Right renal cortex interstitium (tissue), 3 donors: ENCODE data around the gene TIMM17A. TPM values are rescaled to one million over a fixed set of nuclear protein-coding genes. Genes with fewer than 3 reads are reported as not detected.
A peak's percentile ranks its signal among the peaks of the same experiment; 100 is the strongest.

Source experiments
- DNase-seq, 3 donors: peaks; one replicate each; pipeline ENCODE4 v3.0.0-alpha.2; 2013; ENCODE audit warnings: low read depth in 3 of 3, low spot score in 2 of 3
- polyA plus RNA-seq, 3 donors: library from polyadenylated mRNA; unstranded; fragments of 120-200 nt; gene quantifications; one replicate each; pipeline ENCODE4 v1.2.1, GENCODE V29; 2013; ENCODE audit not compliant: insufficient read length in 3 of 3

TIMM17A gene
- polyA plus RNA-seq, result 10 to 100 TPM; 66.6 to 70.6 (median 69.5) TPM

DNA sequence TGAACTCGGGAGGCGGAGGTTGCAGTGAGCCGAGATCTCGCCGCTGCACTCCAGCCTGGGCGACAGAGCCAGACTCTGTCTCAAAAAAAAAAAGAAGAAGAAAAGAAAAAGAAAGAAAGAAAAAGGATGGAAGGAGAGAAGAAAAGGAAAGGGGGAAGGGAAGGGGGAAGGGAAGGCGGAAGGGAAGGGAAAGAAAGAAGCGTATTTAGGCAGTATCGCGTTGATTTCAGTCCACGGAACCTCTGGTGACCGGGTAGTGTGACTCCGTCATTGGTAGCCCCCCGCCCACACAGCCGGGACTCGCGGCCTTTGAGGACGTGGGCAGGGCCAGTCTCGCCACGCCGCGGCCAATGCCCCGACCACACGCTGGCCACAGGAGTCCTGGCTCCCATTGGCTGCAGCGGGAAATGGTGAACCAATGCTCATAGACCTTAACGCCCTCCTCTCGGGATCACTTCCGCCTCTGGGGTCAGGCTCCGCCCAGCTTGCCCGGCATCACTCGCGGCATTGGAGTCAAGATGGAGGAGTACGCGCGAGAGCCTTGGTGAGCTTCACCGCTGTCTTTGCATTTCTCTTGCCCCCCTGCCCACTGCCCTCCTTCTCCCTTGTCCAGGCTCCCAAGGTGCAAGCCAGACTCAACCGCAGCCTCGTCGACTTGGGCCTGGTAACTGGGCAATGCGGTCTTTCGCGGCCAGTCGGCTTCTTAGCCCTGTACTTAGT, at the start of gene TIMM17A:
TIMM17A (plus strand) TSS at position 495 of the 720 bp plus-strand sequence; CDS start at position 519, 24 bp downstream.
- peak; percentile 89 to 97 (median 94) for DNase-seq

DNA sequence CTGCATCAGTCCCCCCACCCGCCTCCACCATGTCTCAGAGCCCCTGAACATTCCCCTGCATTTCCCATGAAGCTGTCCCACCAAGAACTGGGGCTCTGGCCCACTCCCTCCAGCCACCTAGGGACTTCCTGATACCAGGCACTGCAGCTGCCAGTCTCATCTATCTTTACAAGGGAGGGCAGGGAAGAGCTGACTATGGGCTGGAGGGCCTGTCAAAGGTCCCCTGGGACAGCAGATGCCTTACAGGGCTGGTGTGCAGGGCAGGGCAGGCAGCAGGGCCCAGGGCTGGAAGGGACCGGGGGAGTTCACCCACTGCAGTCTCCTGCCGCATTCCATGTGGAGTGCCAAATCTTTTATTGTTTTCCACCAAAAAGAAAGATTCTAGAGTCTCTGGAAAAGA, 49.0 kb upstream of the TIMM17A start:
- DNase-seq, result no peak

DNA sequence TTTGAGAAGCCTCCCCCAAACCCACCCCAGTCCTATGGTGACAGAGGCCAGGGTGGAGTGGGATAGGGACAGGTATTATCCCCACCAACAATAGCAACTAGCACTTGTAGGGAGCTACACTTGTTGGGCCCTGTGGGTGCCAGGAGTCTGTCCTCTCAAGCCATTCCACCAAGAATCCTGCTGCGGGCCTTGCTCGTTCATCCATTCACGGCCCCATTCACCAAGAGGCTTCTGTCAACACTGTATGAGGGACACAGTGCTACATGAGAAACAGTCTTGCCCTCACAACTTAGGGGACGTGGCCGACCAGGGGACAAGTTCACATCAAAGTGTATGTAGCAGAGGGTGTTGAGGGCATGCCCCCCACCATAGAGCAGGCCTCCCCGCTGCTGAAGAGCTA, 47.7 kb upstream of the TIMM17A start:
- no peak for DNase-seq

DNA sequence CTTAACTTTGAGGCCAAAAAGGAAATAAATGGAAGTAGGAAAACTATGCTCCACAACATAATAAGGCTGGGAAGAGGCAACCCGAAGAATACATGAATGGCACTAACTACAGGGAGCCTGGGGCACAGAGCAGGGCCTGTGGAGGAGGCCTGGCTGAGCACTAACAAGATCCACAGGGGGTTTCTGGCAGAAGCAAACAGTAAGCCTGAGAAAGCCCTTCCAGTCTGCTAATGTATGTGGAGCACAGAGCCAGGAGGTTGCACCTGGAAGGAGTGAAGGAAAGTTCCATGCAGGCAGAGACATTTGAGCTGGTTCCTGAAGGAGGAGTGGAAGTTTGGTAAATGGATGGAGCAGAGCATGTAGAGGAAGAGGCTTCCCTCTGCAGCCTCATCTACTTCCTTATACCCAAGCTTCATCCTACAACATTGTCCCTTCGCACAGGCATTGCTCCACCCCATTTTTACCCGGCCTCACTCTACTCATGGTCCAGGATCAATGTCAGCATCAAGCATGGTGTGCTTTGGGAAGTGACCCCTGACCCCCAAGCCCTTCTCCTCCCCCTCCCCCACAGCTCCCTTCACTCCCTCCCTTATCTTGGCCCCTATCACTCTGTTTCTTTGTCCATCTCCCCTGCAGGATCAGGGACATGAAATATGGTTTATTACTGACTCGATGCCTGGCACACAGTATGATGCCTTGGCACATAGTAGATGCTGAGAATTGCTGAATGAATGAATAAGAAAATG, 43.3 kb upstream of the TIMM17A start:
- no peak for DNase-seq

DNA sequence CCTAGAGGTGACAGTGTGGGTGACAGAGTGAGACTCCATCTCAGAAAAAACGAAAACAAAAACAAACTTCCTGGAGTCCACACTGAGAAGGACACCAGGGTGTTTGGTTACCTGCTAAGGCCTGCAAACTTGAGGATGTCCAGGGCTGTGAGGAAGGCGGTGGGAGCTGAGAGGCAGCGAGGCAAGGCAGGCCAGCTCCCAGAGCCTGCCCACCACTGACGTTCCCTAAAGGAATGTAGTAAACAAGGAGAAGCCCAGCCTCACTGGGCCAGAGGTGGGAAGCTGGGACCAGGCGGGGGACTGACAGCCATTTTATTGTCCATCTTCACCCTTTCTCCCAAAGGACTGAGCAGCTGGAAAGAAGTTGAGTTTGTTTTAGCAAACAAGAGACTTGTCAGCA, 42.5 kb upstream of the TIMM17A start:
- peak in 1 of 3 donors; percentile 47 for DNase-seq

DNA sequence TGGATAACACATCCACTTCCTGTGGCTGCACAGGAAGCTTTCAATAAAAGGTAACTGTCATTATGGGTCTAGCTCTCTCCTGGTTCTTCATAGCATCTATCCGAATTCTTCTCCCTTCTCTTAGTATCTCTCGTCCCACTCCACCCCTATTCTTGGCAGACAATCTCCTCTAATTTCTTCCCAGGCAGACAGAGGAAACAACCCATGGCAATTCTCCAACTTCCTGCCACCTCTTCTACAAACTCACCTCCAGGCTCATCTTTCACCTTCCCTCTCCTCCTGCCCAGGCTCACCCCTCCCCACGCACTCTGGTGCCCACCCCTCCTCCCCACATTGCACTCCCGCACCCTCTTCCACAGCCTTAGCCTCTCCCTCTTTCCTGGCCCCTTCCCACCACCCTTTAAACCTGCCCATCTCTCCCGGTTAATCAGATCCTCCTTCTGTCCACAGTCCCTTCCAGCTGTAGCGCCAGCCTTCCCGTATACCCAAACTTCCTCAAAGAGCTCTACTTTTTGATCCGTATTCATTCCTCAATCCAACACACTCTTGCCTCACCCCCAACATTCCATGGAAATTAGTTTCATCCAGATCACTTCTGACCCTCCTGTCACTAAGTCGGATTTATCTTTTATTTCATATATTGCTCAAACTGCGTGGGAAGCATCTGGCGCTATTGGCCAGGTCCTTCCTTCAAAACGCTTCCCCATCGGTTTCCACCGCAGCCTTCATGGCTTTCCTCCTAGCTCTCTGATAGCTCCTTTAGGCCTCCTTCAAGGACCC, 40.7 kb upstream of the TIMM17A start:
- DNase-seq, result no peak

DNA sequence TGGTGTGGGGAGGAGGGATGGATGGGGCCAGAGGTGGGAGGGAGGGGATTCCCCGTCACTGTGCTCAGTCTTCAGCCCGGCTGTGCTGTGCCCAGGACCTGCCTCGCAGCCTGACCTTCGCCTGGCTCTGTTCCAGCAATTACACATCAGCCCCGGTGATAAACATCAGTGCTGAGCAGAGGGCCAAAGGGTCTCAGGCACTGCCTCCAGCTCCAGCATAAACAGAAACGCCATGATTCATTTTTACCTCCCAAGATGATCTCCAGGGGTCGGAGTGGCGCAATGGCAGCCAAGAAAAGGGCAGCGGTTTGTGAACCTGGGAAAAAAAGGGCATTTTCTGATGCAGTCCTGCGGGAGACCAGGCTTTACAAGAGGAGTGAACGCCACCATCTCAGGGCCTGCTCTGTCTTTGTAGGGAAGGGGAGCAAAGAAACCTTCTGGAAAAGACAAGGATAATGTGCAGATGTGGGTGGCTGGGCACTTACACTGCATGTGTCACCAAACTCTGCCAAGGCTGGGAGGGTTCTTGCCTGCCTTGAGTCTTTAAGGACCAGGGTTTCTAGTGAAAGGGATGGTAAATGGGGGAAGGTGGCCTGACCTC, 38.6 kb upstream of the TIMM17A start:
- DNase-seq, result peak in 1 of 3 donors; percentile 76

DNA sequence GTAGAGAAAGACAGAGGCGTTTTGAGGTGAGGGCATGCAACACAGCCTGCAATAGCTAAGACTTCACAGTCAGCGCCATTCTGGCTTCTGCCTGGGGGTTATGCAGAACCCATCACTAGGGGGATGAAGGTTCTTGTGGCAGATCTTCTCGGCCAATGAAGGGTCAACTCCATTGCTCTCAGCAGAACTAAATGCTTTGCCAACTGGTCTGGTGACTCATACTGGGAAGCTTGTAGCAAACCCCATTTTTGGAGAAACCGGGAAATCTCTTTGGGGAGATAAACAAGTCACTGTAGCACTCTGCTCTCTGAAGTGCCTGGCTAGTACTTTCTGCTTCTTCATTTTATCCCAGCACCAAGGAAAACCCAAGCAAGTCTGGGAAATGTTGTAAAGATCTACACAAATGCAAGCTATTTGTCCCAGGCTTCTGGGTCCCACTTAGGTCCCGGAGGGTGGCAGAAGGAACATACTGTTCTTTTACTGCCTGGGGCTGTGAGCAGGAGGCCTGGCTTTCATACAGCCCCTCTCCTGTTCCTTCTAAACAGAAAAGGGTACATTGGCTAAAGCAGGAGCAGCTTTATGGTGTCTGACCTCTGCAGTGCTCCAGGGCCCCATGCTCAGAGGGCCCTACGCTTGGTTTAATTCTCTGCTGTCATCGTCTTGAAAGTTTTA, 37.8 kb upstream of the TIMM17A start:
- DNase-seq, result no peak

DNA sequence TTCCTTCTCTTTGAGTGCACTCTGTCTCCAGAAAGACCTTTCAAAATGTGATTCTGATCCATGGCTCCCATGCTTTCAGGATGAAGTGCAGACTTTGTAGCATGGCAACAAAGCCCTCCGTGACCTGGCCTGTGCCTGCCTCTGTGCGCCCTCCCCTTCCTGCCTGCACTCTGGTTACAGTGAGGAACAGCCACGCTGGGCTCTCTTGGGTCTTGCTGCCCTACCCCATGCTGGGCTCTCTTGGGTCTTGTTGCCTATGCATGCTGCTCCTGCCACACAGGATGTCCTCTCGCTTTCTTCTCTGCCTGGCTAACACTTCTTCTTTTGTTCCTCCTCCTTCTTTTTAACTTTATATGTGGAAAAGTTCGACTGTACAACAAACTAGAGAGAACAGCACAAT, 37.0 kb upstream of the TIMM17A start:
- no peak for DNase-seq

DNA sequence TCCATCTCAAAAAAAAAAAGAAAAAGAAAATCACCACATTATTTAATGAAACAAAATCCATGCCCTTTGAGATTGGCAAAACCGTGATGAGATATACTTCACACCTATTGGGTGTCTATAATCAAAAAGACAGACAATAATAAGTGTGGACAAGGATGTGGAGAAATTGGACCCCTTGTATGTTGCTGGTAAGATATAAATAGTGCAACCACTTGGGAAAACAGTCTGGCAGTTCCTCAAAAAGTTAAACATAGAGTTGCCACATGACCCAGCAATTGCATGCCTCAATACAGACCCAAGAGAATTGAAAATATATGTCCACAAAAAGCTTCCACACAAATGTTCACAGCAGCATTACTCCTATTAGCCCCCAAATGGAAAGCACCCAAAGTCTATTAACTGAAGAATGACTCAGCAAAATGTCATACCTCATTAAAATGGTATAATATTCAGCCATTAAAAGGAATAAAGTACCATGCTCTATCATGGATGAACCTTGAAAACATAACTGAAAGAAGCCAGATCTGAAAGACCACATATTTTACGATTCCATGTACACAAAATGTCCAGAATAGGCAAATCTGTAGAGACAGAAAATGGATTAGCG, 33.2 kb upstream of the TIMM17A start:
- no peak for DNase-seq

DNA sequence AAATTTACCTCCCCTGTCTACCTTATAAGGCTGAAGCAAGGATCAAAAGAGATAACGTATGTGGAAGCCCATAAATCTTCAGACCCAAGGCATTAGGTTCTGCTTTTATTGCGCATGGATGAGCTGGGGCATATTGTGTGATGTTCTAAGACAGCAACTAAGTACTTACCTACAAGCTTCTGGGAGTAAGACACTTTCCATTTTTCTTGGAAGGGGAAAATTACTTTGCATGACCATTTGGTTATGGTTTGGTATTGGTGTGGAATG, 30.1 kb upstream of the TIMM17A start:
- DNase-seq, result no peak

DNA sequence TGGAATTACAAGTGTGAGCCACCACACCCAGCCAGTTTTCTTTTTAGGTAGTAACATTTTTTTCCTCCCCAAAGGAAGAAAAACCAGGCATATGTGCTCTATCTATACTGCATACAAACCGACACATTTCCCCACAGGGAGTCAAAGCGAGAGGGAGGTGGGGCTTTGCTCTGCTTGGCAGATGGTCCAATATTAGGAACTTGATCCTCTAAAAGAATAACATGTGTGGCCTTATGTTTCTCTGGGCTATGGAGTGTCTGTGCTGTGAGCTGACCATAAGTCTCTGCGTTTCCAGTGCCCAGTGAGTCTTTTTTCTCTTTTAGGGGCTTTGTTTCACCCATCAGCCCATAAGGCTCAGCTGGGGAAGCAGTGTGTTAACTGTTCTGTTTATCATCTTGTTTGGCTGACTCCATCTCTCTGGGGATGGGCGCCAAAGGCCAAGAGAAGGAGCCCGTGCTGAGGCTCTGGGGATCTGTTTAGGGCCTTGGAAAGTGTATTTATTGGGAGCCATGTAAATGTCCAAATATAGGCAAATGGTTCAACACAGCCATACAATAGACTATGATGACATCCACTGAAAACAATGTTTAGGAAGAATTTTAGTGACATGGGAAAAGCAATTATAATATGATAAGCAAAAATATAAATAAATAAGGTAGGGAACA, 29.2 kb upstream of the TIMM17A start:
- DNase-seq, result no peak

DNA sequence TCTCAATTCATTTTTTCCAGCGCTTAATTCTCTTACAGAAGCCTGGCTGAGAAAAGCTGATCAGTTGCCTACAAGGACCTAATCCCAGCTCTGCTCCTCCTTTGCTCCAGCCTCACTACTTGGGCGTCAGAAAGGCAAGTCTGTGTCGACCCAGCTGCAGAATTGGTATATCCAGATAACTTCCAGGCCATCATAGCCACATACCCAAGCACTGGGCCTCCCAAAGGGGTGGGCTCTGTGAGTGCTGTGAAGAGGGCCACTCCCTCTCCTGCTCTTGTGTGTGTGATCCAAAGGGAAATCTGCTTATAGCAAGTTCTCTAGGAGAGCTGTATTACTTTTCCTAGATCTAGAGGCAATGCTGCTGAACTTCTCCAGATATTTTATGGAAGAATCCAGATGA, 27.0 kb upstream of the TIMM17A start:
- DNase-seq, result no peak

DNA sequence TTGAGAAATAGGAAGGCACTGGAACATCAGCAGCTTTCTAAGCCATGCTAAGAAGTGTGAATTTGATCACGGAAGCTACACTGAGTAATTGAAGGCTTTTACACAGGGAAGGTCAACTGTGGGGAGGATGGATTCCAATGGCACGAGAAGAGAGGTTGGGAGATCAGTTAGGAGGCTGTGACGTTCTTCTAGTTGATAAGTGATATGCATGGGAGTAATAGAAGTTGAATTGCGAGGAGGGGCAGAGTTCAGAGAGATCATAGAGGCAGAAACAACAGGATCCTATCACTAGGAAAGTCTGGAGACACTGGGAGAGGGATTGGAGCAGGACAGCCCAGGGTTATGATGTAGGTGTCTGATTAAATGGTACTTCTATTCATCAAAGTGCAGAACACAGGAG, 25.2 kb upstream of the TIMM17A start:
- no peak for DNase-seq

DNA sequence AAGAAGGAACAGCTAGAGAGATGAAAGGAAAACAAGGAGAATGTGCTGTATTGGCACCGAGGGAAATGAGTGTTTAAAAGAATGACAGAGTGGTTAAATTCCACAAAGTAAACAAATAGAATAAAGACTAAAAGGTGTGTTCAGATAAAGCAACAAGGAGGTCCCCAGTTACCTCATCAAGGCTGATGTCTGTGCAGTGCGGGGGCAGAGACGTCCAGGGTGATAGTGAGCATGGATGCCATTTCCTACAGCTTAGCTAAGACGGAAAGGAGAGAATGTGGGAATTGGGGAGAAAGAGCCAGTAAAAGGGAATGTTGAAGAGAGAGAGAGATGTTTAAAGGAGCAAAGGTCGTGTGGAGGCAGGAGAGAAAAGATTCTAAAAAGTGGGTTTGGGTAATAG, 24.5 kb upstream of the TIMM17A start:
- no peak for DNase-seq

DNA sequence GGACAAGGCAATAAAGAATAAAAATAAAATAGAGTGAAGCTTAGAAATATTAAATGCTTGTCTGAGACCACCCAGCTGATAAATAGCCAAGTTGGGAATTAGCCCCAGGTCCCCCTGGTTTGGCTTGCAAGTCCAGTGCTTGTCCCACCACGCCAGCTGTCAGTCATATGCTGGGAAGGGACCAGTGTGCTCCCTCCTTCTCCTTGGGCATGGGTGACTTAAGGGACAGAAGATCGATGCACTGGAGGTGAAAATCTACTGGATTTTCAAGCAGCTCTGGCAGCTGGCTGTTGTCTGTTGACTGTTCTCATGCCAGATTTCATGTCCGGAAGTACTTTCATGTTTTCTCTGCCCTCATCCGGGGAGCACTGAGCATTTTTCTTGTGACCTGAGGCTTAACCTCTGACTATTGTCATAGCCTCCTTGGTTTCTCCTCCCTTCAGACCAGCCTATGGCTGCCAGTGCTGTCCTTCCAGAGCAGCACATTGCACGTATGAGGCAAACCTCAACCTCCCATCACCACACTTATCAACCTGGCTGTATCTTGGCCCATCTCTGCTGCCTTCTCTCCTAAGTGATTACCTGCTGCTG, 21.4 kb upstream of the TIMM17A start:
- no peak for DNase-seq

DNA sequence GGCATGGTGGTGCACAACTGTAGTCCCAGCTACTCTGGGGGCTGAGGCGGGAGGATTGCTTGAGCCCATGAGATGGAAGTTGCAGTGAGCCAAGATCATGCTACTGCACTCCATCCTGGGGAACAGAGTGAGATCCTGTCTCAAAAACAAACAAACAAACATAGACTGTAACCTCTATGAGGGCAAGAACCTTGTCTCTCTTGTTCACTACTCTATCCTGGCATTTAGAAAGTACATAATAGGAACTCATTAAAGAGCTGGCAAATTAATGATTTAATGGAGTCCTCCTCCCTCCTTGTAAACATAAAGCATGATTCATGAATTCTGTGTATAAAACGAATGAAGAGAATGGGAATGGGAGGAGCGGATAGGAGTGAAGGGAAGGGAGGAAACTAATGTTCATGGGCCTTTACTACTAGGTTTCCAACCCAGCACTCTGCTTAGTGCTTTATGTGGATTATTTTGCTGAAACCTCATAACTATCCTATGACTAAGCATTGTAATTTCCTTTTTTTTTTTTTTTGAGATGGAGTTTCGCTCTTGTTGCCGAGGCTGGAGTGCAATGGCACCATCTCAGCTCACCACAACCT, 17.6 kb upstream of the TIMM17A start:
- DNase-seq, result no peak

DNA sequence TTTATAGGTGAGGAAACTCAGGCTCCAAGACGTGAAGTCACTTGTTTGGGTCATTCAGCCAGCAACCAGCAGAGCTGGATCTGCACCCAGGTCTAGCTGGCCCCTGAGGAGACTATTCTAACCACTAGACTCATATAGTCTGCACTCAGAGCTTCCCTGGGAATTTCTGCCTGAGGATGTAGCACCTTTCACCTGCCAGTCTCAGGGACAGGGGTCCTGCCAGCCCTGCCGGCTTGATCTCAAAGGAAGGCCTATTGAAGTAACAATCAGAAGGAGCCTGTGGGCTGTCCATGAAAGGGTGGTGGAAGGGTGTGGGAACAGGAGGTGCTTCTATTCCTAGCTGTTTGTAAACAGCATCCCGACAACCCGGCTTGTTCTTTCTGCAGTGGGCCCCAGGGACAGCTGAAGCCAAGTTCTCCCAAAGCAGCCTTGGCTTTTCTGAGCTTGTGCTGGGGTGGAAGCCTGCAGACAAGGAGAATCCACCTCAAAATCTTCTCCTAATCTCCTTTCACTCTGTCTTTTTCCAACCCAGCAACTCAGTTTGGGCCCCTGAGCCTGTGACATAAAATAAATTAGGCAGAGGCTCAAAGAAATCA, 16.8 kb upstream of the TIMM17A start:
- DNase-seq, result no peak

DNA sequence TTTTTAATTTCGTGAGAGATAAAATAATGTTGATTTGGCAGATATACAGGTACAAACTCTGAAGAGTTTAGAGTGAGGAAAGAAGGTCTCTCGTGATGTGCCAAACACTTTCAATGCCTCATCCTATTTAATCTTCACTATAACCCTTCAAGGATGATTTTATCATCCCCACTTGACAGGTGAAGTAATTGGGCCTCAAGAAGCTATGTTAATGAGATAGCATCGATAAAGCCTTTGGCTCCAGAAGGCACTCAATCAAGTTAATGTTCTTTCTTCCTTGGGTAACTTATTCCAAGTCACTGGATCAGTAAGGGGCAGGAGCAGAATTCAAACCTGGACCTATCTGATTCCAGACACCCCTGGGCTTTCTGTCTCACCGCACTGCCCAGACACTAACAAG, 16.2 kb upstream of the TIMM17A start:
- DNase-seq, result no peak
